IPS-18a (cell line): ENCODE measurements around the gene PCDHGA1.
"Not testable (repeated sequence)": the region's sequence is repeated elsewhere in the genome, so short reads cannot be mapped to it uniquely, and the experiment has no call there.

Experiments used
- H3K27ac ChIP-seq: one replicate; pipeline ENCODE4 v1.5.1; 2013; ENCODE audit warnings: low read length
- H3K27me3 ChIP-seq: one replicate; pipeline ENCODE4 v1.6.1; 2013; ENCODE audit warnings: mild to moderate bottlenecking, low read length; ENCODE audit not compliant: control insufficient read depth, insufficient read depth
- H3K36me3 ChIP-seq: one replicate; pipeline ENCODE4 v1.6.1; 2013; ENCODE audit warnings: low read depth, low read length; ENCODE audit not compliant: control insufficient read depth
- H3K4me1 ChIP-seq: one replicate; pipeline ENCODE4 v1.6.1; 2013; ENCODE audit warnings: low read depth, low read length; ENCODE audit not compliant: control insufficient read depth
- H3K4me3 ChIP-seq: one replicate; pipeline ENCODE4 v1.5.1; 2013; ENCODE audit warnings: low read length
- H3K9ac ChIP-seq: one replicate; pipeline ENCODE4 v1.6.1; 2013; ENCODE audit warnings: mild to moderate bottlenecking, low read length, moderate library complexity
- H3K9me3 ChIP-seq: one replicate; pipeline ENCODE4 v1.6.1; 2013; ENCODE audit warnings: low read depth, low read length; ENCODE audit not compliant: control insufficient read depth

The PCDHGA1 gene

GRCh38 chr5:141389153-141390042 lies 59.1 kb downstream of the PCDHGA1 start:
- Histone ChIP-seq H3K4me1 (no peaks in the 10 kb centered on the region), H3K36me3 (no peaks in the 10 kb centered on the region), H3K4me3 (no peak overlapping the region), H3K9ac (no peak overlapping the region), H3K27ac (no peak overlapping the region), H3K27me3 (no peaks in the 10 kb centered on the region), H3K9me3 (peaks cover 40% of the 10 kb centered on the region)

GRCh38 chr5:141392429-141393198 lies 62.3 kb downstream of the PCDHGA1 start, which contains the start of gene PCDHGA8:
Gene PCDHGA8, plus strand, starts transcription at chr5:141392633. Its CDS starts 181 bp downstream, at chr5:141392814.
- Histone ChIP-seq H3K4me3 (no peak within 1 kb of the TSS), H3K4me1 (no peaks in the 10 kb centered on the region), H3K9me3 (peaks cover 34% of the 10 kb centered on the region), H3K36me3 (no peaks in the 10 kb centered on the region), H3K27me3 (no peaks in the 10 kb centered on the region), H3K27ac (no peak within 1 kb of the TSS), H3K9ac (no peak within 1 kb of the TSS)

DNA sequence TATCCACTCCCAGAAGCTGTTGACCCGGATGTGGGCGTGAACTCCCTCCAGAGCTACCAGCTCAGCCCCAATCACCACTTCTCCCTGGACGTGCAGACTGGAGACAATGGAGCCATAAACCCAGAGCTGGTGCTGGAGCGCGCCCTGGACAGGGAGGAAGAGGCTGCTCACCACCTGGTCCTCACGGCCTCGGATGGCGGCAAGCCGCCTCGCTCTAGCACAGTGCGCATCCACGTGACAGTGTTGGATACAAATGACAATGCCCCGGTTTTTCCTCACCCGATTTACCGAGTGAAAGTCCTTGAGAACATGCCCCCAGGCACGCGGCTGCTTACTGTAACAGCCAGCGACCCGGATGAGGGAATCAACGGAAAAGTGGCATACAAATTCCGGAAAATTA lies 63.0 kb downstream of the PCDHGA1 start:
- no peaks in the 10 kb centered on the region for H3K27me3 ChIP-seq
- no peaks in the 10 kb centered on the region for H3K36me3 ChIP-seq
- H3K4me1 ChIP-seq: no peaks in the 10 kb centered on the region
- no peak overlapping the region for H3K9ac ChIP-seq
- H3K4me3 ChIP-seq: no peak overlapping the region
- H3K9me3 ChIP-seq: peaks cover 33% of the 10 kb centered on the region
- H3K27ac ChIP-seq: no peak overlapping the region

- H3K4me1 ChIP-seq, H3K36me3 ChIP-seq, H3K4me3 ChIP-seq, H3K27ac ChIP-seq, H3K9ac ChIP-seq, H3K27me3 ChIP-seq: not testable (repeated sequence)
- H3K9me3 ChIP-seq: peaks cover 34% of the 10 kb centered on the region
These were observed 64.3 kb downstream of the PCDHGA1 start for GRCh38 chr5:141394401-141395187.

- H3K27me3 ChIP-seq, H3K27ac ChIP-seq, H3K36me3 ChIP-seq, H3K4me1 ChIP-seq, H3K4me3 ChIP-seq, H3K9ac ChIP-seq: not testable (repeated sequence)
- H3K9me3 ChIP-seq: peaks cover 24% of the 10 kb centered on the region
These were observed 67.6 kb downstream of the PCDHGA1 start, which contains the start of gene PCDHGB5 for GRCh38 chr5:141397756-141398551. Gene PCDHGB5, plus strand, starts transcription at chr5:141397947. Its CDS starts 181 bp downstream, at chr5:141398128.

GRCh38 chr5:141398608-141399007 lies 68.3 kb downstream of the PCDHGA1 start:
- Histone ChIP-seq H3K27ac (no peak overlapping the region), H3K36me3 (no peaks in the 10 kb centered on the region), H3K4me1 (no peaks in the 10 kb centered on the region), H3K9me3 (peaks cover 24% of the 10 kb centered on the region), H3K27me3 (no peaks in the 10 kb centered on the region), H3K4me3 (no peak overlapping the region), H3K9ac (no peak overlapping the region)

GRCh38 chr5:141399555-141400258 lies 69.4 kb downstream of the PCDHGA1 start:
- H3K9me3 ChIP-seq: peaks cover 19% of the 10 kb centered on the region
- H3K27me3 ChIP-seq: no peaks in the 10 kb centered on the region
- no peak overlapping the region for H3K27ac ChIP-seq
- H3K9ac ChIP-seq: no peak overlapping the region
- H3K36me3 ChIP-seq: no peaks in the 10 kb centered on the region
- H3K4me3 ChIP-seq: no peak overlapping the region
- no peaks in the 10 kb centered on the region for H3K4me1 ChIP-seq

DNA sequence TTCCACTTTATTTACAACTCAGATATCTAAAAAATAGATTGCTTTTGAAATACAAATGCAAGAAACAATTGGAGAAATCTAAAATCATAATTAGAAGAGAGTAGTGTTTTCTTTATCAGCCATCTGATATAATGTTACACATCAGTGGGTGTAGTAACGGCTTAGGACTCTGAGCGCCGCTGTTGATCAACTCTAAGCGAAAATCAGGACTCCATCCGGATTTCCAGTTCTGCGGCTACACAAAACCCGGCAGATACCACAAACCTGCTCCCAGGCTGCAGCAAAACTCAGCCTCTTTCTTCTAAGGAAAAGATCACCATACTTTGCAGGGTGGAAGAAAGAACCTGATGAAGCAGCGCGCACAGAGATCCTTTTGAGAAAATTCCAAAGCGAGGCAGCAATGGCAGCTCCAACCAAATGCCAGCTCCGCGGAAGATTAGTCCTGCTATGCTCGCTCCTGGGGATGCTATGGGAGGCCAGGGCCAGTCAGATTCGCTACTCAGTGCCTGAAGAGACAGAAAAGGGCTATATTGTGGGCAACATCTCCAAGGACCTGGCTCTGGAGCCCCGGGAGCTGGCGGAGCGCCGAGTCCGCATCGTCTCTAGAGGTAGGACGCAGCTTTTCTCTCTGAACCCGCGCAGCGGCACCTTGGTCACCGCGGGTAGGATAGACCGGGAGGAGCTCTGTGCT lies 72.4 kb downstream of the PCDHGA1 start, which contains the start of gene PCDHGA9:
TSS of gene PCDHGA9 (plus strand) at position 226 of the 691 bp plus-strand sequence. CDS start at position 401, 175 bp downstream.
- Histone ChIP-seq H3K4me1 (no peaks in the 10 kb centered on the region), H3K36me3 (no peaks in the 10 kb centered on the region), H3K9ac (no peak within 1 kb of the TSS), H3K27me3 (no peaks in the 10 kb centered on the region), H3K4me3 (no peak within 1 kb of the TSS), H3K27ac (no peak within 1 kb of the TSS), H3K9me3 (peaks cover 14% of the 10 kb centered on the region)

DNA sequence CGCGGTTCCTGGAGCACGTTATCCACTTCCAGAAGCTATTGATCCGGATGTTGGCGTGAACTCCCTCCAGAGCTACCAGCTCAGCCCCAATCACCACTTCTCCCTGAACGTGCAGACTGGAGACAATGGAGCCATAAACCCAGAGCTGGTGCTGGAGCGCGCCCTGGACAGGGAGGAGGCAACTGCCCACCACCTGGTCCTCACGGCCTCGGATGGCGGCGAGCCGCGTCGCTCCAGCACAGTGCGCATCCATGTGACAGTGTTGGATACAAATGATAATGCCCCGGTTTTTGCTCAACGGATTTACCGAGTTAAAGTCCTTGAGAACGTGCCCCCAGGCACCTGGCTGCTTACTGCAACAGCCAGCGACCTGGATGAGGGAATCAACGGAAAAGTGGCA lies 73.1 kb downstream of the PCDHGA1 start:
- no peak overlapping the region for H3K4me3 ChIP-seq
- H3K36me3 ChIP-seq: no peaks in the 10 kb centered on the region
- no peak overlapping the region for H3K9ac ChIP-seq
- peaks cover 14% of the 10 kb centered on the region for H3K9me3 ChIP-seq
- no peaks in the 10 kb centered on the region for H3K4me1 ChIP-seq
- no peaks in the 10 kb centered on the region for H3K27me3 ChIP-seq
- H3K27ac ChIP-seq: no peak overlapping the region
